NCI-H2196 treated with DMSO at 0.1 percent for 48 hours (cell line): ENCODE measurements around the gene TFE3.
"Not testable (repeated sequence)": the region's sequence is repeated elsewhere in the genome, so short reads cannot be mapped to it uniquely, and the experiment has no call there.

ENCODE experiments used
- DNase-seq: peaks from one replicate; lab custom pipeline; 2025; ENCODE audit not compliant: unreplicated experiment; lab: John Stamatoyannopoulos, UW

TFE3 gene

GRCh38 chrX:49002091-49002935 lies 40.8 kb downstream of the TFE3 start, which contains the start of gene GRIPAP1:
GRIPAP1 (minus strand) TSS chrX:49002264; CDS start chrX:49002229, 35 bp downstream.
- peak; percentile 67 for DNase-seq

DNA sequence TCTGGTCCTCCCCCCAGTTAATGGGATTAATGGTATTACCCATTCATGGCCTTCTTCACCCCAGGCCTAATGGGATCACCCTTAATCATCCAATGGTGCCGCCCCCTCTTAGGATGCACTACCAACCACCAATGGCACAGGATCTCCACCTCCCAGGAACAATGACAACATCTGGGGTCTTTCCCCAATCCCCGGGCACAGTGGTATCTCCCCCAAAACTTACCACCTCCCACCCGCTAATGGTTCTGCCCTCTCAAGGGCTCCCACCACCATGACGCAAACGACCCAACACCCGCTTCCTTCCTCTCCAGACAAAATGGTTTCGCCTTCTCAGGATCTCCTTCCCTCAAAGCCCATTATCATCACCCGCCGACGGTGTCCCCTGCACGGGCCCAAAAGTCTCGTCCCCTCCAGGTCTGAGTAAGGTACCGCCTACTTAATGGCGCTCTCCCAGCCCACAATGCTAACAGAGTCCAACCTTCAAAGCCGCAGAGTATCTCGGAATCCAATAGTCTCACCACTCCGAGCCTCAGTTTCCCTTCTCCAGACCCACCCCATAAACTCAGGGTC lies 41.6 kb downstream of the TFE3 start:
- DNase-seq, result no peak

- DNase-seq, result no peak
Measured at GRCh38 chrX:49000636-49001035, 42.5 kb downstream of the TFE3 start.

DNA sequence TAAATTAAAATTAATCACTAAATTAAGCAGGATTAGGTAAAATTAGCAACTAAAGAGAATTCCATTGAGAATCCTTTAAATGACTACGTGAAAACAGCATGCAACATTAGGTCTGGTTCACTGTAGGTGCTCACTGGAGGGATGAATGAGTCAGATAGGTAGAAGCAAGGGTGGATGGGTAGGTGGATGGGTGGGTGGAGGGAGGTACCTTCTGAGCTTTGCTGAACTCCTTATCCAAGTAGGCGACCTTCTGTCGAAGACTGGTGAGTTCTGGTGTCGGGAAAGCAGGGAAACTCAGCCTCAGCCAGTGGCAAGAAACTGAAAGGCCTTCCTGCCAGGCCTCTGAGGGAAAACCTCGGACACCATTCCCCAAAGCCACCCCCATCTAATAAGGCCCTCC lies 44.1 kb downstream of the TFE3 start:
- no peak for DNase-seq

DNA sequence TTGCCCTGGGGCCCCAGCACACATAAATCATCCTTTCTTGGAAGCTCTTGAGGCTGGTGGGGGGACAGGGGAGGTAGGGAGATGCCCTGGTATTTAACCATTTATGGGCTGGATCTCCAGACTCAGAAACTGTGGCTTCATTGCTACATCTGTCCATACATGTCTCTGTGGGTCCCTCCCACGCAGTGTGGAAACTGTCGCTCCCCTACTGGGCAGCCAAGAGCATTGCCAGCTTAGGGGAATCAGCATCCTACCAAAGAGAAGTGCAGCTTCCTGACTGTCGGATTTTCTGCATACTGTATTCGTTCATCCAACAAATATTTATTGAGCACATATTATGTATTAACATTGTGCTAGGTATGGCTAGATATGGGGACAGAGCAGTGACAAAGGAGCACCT lies 44.8 kb downstream of the TFE3 start:
- DNase-seq, result no peak

DNA sequence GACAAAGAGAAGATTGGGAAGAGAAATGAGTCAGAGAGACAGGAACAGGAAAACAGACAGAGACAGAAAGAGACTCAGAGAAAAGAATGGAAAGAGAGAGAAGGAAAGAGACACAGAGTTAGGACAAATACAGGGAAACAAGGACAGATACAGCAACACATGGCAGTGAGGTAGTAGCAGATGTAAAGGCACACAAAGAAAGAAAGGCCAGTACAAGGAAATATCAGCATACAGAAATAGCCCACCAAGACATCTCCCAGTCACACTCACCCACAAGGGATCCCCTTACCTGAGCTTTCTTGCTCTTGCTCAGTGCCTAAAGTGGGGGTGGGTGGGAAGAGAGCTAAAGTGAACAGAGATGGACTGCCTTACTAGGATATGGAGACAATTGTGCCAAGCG lies 45.3 kb downstream of the TFE3 start:
- no peak for DNase-seq

- DNase-seq, result no peak
Measured at GRCh38 chrX:48997455-48997854, 45.7 kb downstream of the TFE3 start.

DNA sequence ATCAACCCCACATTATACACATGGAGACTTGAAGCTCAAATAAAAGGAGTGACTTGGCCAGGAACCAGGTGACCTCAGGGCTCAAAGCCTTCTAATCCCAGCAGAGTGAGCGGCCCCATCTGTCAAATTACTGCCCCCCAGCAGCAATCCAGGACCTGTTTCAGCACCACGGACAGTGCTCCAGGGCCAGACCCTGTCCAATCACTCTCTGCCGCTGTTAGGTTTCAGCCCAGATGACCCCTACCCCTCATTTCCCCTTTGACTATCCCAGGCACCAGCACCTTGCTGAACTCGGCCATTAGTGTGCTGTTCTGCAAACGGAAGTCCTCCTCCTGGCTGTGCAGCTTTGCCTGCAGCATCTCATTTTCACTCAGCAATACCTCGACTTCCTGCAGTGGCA lies 46.2 kb downstream of the TFE3 start:
- DNase-seq, result no peak

DNA sequence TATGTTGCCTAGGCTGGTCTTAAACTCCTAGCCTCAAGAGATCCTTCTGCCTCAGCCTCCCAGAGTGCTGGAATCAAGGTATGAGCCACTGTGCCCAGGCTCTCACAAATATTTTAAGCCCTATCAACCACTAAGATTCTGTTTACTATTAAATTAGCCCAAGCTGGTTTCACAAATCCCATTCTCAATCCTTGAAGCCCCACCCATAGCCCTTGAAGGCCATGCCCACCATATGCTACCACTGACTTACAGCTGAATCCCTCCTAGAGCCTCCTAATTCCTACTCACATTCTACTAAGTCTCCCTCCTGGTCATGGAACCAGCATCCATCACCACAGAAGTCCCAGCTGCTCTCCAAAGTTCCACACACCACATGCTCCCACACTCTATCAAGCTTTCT lies 50.8 kb downstream of the TFE3 start:
- DNase-seq, result no peak

GRCh38 chrX:48989483-48989882 lies 53.7 kb downstream of the TFE3 start:
- no peak for DNase-seq

DNA sequence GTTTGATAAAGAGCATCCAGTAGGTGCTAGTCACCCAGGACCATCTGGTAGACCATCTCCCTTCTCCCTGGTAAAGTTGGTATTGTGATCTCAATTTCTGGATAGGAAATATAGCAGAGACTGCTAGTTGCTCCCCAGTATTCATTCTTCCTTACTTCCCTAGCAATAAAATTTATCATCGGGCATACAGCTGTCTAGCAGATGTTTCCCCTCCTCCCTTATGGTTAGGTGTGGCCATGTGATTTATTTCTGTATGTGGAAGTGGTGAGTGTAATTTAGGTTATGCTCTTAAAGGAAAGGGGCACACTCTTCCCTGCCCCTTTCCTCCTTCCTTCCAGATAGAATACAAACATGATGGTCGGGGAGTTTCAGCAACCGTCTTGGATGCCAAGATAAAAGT lies 59.3 kb downstream of the TFE3 start:
- no peak for DNase-seq

GRCh38 chrX:48983081-48983480 lies 60.1 kb downstream of the TFE3 start:
- DNase-seq, result no peak

- no peak for DNase-seq
Measured at GRCh38 chrX:48981178-48981577, 62.0 kb downstream of the TFE3 start.

- not testable (repeated sequence) for DNase-seq
Measured at GRCh38 chrX:48980341-48980740, 62.8 kb downstream of the TFE3 start.
